HepG2 (cell line): ENCODE results near the gene SECTM1. TPM values are rescaled to one million over a fixed set of nuclear protein-coding genes. Genes with fewer than 3 reads are reported as not detected.
A peak's percentile ranks its signal among the peaks of the same experiment; 100 is the strongest.

Experiments
- AGO2 ChIP-seq: fragments of 200-400 bp; formaldehyde crosslinking; optimal IDR thresholded peaks from 2 replicates; pipeline ENCODE3; 2017; ENCODE audit warnings: mild to moderate bottlenecking, low read depth, low read length, moderate library complexity
- GTF2F1 ChIP-seq: fragments of 150-350 bp; IDR thresholded peaks from 2 replicates; pipeline ENCODE4 v1.6.1; 2014; ENCODE audit warnings: low read length
- KLF15 ChIP-seq: sonication (generic); formaldehyde crosslinking; IDR thresholded peaks from 2 replicates; pipeline ENCODE4 v1.8.1; 2023; ENCODE audit warnings: borderline replicate concordance, mild to moderate bottlenecking, inconsistent platforms, missing genetic modification reagents, mixed read lengths
- NR1H2 ChIP-seq: sonication (generic); formaldehyde crosslinking; IDR thresholded peaks from 2 replicates; pipeline ENCODE4 v1.8.1; 2022; ENCODE audit warnings: low read depth, missing genetic modification reagents, borderline replicate concordance
- SIX4 ChIP-seq: sonication (generic); formaldehyde crosslinking; IDR thresholded peaks from 2 replicates; pipeline ENCODE4 v1.4.0; 2020; ENCODE audit warnings: missing genetic modification reagents
- TCF12 ChIP-seq, 2 experiments: fragments of 450-650 bp in 1 of 2; sonication (generic) in 1 of 2; formaldehyde crosslinking in 1 of 2; IDR thresholded peaks; 2 replicates each; pipeline versions ENCODE4 v1.6.1 to v1.8.0; 2017 to 2022; ENCODE audit warnings: antibody characterized with exemption in 1 of 2, mild to moderate bottlenecking in 1 of 2, missing genetic modification reagents in 1 of 2, moderate library complexity in 1 of 2
- ZNF207 ChIP-seq: fragments of 450-650 bp; IDR thresholded peaks from 2 replicates; pipeline ENCODE4 v1.6.1; 2016; ENCODE audit warnings: antibody characterized with exemption, borderline replicate concordance
- ZNF326 ChIP-seq: sonication (generic); formaldehyde crosslinking; IDR thresholded peaks from 2 replicates; pipeline ENCODE4 v1.4.0; 2020; ENCODE audit warnings: missing genetic modification reagents, borderline replicate concordance
- ZNF337 ChIP-seq: sonication (generic); formaldehyde crosslinking; IDR thresholded peaks from 2 replicates; pipeline ENCODE4 v1.5.1; 2020; ENCODE audit warnings: missing genetic modification reagents, low read depth, mild to moderate bottlenecking, borderline replicate concordance
- ZNF746 ChIP-seq: sonication (generic); formaldehyde crosslinking; IDR thresholded peaks from 2 replicates; pipeline ENCODE4 v1.8.0; 2022; ENCODE audit warnings: mild to moderate bottlenecking, missing genetic modification reagents
- ZNF841 ChIP-seq: sonication (generic); formaldehyde crosslinking; IDR thresholded peaks from 2 replicates; pipeline ENCODE4 v1.8.1; 2023; ENCODE audit warnings: missing genetic modification reagents, borderline replicate concordance
- polyA plus RNA-seq, 8 experiments: library from polyadenylated mRNA; depleted of rRNA in 3 of 8; stranded (reverse) in 7 of 8; unstranded in 1 of 8; fragments of >200 nt; fragmentation: Illumina TruSeq in 4 of 8; extraction: Trizol in 4 of 8; gene quantifications; 2 replicates each; pipeline versions ENCODE4 v1.2.1 to v1.2.3, GENCODE V29; 2011 to 2016; ENCODE audit warnings: low read depth in 4 of 8, missing spikeins in 1 of 8, mixed read lengths in 1 of 8; ENCODE audit not compliant: insufficient read depth in 1 of 8
- total RNA-seq, 5 experiments: library from RNA; depleted of rRNA; stranded (reverse); fragments of >200 nt; fragmentation: Illumina TruSeq; extraction: Trizol; gene quantifications; 2 replicates each; pipeline ENCODE4 v1.2.3, GENCODE V29; 2016; ENCODE audit warnings: low read depth in 1 of 5
- TF ChIP-seq, protein P1 (sequence below): sonication (generic); formaldehyde crosslinking; IDR thresholded peaks from 2 replicates; pipeline ENCODE4 v1.5.0; 2020; ENCODE audit warnings: mild to moderate bottlenecking, missing genetic modification reagents
- TF ChIP-seq, protein P2 (sequence below): IDR thresholded peaks from 2 replicates; pipeline ENCODE4 v1.6.1; 2016; ENCODE audit warnings: low read depth, control low read depth
- TF ChIP-seq, protein P3 (sequence below): sonication (generic); formaldehyde crosslinking; IDR thresholded peaks from 2 replicates; pipeline ENCODE4 v1.4.0; 2020; ENCODE audit warnings: mild to moderate bottlenecking, missing genetic modification reagents
- TF ChIP-seq, protein P4 (sequence below): IDR thresholded peaks from 2 replicates; pipeline ENCODE4 v1.6.1; 2016; ENCODE audit warnings: missing genetic modification reagents, missing compliant biosample characterization
- TF ChIP-seq, protein P5 (sequence below): IDR thresholded peaks from 2 replicates; pipeline ENCODE4 v1.6.1; 2016; ENCODE audit warnings: low read depth
- TF ChIP-seq, protein P6 (sequence below): IDR thresholded peaks from 2 replicates; pipeline ENCODE4 v1.6.1; 2016; ENCODE audit warnings: mild to moderate bottlenecking

The SECTM1 gene
- total and polyA plus RNA-seq, 2 of the 13 experiments (the other 11 are each of a cell fraction or from before 2014, with no cell fraction given) = 3.5 to 5.3 TPM

DNA sequence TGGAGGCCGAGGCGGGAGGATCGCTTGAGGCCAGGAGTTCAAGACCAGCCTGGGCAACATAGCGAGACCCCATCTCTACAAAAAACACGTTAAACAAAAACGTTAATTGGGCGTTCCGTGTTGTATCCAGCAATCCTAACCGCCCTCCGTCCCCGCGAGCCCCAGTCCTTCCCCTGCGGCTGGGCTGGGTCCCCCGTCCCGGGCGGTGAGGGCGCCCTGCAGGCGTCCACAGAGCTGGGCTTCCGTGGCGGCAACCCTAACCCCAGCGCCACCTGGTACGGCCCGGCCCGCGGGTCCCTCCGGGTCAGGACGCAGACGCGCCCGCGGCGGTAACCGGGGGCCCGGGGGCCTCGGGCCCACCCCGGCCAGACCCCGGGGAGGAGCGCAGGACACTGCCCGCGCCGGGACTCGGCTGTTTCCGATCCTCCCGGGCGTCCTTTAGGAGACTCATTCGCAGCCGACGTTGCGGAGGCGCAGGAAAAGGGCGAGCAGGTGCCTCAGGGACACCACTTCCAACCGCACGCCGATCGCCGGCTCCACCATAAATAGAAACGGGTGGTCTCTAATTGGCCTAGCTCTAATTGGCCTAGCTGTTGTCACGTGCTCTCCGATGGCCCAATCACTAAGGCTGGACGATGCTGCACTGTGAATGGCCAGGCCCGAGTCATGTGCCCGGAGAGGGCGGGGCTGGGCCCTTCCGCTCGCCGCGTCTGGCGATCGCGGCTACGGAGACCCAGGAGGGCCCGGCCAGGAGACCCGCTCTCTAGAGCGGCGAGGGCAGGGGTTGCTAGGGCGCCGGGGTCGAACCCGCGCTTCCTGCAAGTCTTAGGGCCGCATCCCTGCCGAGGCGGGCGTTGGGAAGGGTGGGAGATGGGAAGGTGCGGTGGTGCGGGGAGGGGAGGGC is 41.1 kb downstream of the SECTM1 start (continued):
- TF ChIP-seq, protein P1, sequence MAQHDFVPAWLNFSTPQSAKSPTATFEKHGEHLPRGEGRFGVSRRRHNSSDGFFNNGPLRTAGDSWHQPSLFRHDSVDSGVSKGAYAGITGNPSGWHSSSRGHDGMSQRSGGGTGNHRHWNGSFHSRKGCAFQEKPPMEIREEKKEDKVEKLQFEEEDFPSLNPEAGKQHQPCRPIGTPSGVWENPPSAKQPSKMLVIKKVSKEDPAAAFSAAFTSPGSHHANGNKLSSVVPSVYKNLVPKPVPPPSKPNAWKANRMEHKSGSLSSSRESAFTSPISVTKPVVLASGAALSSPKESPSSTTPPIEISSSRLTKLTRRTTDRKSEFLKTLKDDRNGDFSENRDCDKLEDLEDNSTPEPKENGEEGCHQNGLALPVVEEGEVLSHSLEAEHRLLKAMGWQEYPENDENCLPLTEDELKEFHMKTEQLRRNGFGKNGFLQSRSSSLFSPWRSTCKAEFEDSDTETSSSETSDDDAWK (CRISPR knock-in tag) = no peak
- TF ChIP-seq TCF12 (IDR thresholded peaks at IDR 0.05) (no peak), TCF12 (CRISPR knock-in tag; IDR thresholded peaks at IDR 0.05) (no peak), KLF15 (peak; percentile 68), SIX4 (peak; percentile 30; the same call in 1 of the 2 replicates), GTF2F1 (peak; percentile 90), AGO2 (peak; percentile 95), ZNF326 (CRISPR knock-in tag) (no peak), ZNF841 (0 out of 2 replicates have a peak, but pooled peaks have one; percentile 72), ZNF746 (CRISPR knock-in tag) (peak; percentile 98), ZNF337 (no peak), ZNF207 (no peak), NR1H2 (no peak)
- TF ChIP-seq, protein P2, sequence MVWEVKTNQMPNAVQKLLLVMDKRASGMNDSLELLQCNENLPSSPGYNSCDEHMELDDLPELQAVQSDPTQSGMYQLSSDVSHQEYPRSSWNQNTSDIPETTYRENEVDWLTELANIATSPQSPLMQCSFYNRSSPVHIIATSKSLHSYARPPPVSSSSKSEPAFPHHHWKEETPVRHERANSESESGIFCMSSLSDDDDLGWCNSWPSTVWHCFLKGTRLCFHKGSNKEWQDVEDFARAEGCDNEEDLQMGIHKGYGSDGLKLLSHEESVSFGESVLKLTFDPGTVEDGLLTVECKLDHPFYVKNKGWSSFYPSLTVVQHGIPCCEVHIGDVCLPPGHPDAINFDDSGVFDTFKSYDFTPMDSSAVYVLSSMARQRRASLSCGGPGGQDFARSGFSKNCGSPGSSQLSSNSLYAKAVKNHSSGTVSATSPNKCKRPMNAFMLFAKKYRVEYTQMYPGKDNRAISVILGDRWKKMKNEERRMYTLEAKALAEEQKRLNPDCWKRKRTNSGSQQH (CRISPR knock-in tag) = peak; percentile 63; the same call in 1 of the 2 replicates
- TF ChIP-seq, protein P3, sequence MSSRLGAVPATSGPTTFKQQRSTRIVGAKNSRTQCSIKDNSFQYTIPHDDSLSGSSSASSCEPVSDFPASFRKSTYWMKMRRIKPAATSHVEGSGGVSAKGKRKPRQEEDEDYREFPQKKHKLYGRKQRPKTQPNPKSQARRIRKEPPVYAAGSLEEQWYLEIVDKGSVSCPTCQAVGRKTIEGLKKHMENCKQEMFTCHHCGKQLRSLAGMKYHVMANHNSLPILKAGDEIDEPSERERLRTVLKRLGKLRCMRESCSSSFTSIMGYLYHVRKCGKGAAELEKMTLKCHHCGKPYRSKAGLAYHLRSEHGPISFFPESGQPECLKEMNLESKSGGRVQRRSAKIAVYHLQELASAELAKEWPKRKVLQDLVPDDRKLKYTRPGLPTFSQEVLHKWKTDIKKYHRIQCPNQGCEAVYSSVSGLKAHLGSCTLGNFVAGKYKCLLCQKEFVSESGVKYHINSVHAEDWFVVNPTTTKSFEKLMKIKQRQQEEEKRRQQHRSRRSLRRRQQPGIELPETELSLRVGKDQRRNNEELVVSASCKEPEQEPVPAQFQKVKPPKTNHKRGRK (CRISPR knock-in tag) = no peak
- TF ChIP-seq, protein P4, sequence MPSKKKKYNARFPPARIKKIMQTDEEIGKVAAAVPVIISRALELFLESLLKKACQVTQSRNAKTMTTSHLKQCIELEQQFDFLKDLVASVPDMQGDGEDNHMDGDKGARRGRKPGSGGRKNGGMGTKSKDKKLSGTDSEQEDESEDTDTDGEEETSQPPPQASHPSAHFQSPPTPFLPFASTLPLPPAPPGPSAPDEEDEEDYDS (CRISPR knock-in tag) = peak; percentile 100
- TF ChIP-seq, protein P5, sequence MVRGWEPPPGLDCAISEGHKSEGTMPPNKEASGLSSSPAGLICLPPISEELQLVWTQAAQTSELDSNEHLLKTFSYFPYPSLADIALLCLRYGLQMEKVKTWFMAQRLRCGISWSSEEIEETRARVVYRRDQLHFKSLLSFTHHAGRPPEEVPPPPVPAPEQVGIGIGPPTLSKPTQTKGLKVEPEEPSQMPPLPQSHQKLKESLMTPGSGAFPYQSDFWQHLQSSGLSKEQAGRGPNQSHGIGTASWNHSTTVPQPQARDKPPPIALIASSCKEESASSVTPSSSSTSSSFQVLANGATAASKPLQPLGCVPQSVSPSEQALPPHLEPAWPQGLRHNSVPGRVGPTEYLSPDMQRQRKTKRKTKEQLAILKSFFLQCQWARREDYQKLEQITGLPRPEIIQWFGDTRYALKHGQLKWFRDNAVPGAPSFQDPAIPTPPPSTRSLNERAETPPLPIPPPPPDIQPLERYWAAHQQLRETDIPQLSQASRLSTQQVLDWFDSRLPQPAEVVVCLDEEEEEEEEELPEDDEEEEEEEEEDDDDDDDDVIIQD (CRISPR knock-in tag) = no peak; the same call in 1 of the 2 replicates
- TF ChIP-seq, protein P6, sequence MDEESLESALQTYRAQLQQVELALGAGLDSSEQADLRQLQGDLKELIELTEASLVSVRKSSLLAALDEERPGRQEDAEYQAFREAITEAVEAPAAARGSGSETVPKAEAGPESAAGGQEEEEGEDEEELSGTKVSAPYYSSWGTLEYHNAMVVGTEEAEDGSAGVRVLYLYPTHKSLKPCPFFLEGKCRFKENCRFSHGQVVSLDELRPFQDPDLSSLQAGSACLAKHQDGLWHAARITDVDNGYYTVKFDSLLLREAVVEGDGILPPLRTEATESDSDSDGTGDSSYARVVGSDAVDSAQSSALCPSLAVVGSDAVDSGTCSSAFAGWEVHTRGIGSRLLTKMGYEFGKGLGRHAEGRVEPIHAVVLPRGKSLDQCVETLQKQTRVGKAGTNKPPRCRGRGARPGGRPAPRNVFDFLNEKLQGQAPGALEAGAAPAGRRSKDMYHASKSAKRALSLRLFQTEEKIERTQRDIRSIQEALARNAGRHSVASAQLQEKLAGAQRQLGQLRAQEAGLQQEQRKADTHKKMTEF (CRISPR knock-in tag) = peak; percentile 90
